Forelimb muscle (tissue), 1 donor: ENCODE measurements around the gene SLC19A2. TPM values are rescaled to one million over a fixed set of nuclear protein-coding genes. Genes with fewer than 3 reads are reported as not detected.
"Not testable (repeated sequence)": the region's sequence is repeated elsewhere in the genome, so short reads cannot be mapped to it uniquely, and the experiment has no call there.

Experiments
- DNase-seq: peaks from one replicate; pipeline ENCODE4 v3.0.0-alpha.2; 2013; ENCODE audit warnings: low read depth
- polyA plus RNA-seq: library from polyadenylated mRNA; unstranded; fragments of 120-200 nt; gene quantifications from one replicate; pipeline ENCODE4 v1.2.1, GENCODE V29; 2013; ENCODE audit not compliant: insufficient read length

The SLC19A2 gene, protein sequence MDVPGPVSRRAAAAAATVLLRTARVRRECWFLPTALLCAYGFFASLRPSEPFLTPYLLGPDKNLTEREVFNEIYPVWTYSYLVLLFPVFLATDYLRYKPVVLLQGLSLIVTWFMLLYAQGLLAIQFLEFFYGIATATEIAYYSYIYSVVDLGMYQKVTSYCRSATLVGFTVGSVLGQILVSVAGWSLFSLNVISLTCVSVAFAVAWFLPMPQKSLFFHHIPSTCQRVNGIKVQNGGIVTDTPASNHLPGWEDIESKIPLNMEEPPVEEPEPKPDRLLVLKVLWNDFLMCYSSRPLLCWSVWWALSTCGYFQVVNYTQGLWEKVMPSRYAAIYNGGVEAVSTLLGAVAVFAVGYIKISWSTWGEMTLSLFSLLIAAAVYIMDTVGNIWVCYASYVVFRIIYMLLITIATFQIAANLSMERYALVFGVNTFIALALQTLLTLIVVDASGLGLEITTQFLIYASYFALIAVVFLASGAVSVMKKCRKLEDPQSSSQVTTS
- polyA plus RNA-seq = 7.4 TPM

GRCh38 chr1:169485431-169486280 is at the start of gene SLC19A2:
Gene SLC19A2, minus strand, starts transcription at chr1:169485944. Its CDS starts 178 bp downstream, at chr1:169485766.
- peak; percentile 95 for DNase-seq

GRCh38 chr1:169534653-169535052 is 48.9 kb upstream of the SLC19A2 start:
- DNase-seq = no peak

GRCh38 chr1:169533528-169534190 is 47.9 kb upstream of the SLC19A2 start:
- DNase-seq = not testable (repeated sequence)

GRCh38 chr1:169530448-169530847 is 44.7 kb upstream of the SLC19A2 start:
- no peak for DNase-seq

- DNase-seq = no peak
Measured at GRCh38 chr1:169529068-169529642, 43.4 kb upstream of the SLC19A2 start.

DNA sequence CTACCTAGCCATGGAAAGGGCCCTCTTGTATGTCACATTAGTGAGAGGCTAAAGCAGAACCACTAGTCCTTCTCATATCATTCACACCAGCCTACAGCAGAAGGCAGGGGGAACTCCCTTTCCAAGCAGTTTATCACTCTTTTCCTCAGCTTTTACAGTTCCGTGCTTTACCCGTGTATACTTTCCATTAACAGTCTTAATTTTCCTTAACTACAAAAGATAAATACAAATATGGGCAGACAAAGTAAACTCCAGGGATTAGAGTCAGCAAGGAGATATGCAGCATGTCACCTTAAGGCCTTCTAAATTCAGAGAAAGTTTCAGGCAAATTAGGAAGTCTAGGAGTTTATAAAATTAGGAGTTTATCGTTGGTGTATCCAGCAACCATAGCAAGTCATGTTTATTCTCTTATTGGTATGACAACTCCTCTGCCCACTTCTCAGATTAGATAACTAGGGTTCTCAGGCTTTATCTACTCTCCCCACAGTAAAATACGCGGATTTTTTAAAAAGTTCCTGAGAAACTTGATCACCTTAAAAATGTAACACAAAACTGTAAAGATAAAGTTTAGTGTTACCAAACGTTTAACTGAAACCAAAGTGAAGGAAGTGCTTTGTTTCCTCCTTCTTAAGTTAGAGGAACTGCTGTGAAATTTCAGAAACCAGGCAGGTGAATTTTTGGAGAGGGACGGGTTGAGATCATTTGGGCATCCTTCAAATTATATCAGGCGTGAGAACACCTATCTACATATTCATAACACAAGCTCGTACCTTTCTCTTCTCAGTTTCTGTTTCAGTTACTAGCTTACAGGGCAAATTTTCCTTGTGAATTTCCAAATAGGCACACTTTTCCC is 42.7 kb upstream of the SLC19A2 start:
- DNase-seq = no peak

GRCh38 chr1:169527451-169528214 is 41.9 kb upstream of the SLC19A2 start:
- DNase-seq = no peak

DNA sequence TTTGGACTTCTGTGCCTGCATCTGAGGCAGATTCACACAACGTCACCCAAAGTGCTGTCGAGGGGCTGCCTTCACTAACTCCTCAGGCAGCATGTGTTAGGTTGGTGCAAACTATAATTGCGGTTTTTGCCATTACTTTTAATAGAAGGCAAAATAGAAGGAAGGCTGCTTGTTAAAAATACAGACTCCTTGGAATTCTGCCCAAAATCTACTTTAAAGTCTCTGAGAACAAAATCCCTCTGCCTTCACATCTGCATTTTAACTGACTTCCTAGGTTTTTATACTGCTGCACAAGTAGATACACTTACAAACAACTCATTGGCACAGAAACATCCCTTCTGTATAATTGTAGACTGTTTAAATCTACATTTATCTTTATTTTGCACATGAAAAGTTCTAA is 41.3 kb upstream of the SLC19A2 start:
- DNase-seq = no peak

GRCh38 chr1:169526120-169526832 is 40.5 kb upstream of the SLC19A2 start:
- DNase-seq = no peak

DNA sequence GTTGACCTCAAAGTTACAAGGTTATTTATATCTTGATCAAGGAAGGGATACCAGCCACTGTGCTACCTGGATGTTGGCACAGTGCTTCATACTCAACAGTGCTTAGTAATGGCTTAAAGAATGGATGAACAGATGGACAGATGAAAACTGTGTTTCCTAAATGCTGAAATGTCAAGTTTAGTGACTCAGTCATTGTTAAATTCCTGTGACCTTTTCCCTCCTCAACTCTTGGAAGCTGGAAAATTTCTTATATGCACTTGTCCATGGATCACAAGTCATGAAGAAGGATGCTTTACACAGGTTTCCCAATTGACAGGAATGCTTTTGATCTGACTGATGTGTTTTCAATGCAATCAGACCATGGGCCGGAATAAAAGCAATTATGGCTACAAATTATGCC is 39.6 kb upstream of the SLC19A2 start:
- DNase-seq = no peak

DNA sequence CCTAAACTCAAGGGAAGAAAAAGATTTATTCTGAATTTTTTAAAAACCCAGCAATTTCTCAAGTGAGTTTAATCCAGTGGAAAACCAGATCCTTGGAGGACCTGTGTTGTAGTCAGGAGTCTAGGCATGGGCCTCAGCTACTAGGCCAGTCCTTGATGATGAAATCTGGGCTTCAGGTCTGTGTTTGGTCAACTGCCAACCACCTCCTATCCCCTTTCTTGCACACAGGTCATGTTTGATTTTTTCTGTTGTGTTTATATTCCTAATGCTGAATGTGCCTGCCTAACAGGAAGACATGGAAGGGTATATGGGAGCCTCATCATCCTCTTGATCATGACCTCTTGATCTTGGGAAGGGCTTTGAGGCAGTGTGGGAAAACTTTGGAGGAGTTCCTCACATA is 38.2 kb upstream of the SLC19A2 start:
- no peak for DNase-seq

DNA sequence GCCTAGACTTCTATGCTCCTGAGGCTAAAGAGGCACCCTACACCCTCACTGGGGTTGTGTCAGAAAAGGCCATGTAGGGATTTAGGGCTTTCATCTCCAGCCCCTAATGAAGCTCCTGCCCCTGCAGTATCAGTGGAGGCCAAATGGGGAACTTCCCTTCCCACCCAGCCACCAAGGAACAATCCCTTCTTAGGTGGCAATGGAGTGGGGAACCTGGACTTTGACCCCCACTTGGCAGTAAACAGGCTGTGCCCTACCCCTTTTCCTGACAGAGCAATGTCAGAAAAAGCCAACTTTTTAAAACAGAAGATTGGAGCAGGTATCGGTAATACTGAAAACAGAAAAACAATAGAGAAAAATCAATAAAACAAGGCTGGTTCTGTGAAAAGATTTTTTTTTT is 35.5 kb upstream of the SLC19A2 start:
- no peak for DNase-seq

- no peak for DNase-seq
Measured at GRCh38 chr1:169517558-169518186, 31.9 kb upstream of the SLC19A2 start.

DNA sequence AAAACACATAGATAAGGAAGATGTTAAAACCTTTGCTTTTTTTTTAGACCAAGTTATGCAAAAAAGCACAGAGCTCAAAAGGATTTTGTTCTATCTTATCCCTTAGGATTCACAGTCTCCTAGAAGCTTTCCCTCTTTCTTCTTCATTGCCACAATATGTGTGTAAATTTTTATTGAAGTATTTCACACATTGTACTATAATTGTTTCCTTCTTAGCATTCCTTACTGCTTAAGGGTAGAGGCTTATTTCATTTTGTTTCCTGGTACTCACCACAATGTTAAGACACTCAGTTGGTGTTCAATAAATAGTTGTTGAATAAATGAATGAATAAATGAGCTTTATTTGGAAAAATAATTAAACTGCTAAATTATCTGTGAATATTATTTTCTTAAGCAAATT is 29.9 kb upstream of the SLC19A2 start:
- DNase-seq = no peak

DNA sequence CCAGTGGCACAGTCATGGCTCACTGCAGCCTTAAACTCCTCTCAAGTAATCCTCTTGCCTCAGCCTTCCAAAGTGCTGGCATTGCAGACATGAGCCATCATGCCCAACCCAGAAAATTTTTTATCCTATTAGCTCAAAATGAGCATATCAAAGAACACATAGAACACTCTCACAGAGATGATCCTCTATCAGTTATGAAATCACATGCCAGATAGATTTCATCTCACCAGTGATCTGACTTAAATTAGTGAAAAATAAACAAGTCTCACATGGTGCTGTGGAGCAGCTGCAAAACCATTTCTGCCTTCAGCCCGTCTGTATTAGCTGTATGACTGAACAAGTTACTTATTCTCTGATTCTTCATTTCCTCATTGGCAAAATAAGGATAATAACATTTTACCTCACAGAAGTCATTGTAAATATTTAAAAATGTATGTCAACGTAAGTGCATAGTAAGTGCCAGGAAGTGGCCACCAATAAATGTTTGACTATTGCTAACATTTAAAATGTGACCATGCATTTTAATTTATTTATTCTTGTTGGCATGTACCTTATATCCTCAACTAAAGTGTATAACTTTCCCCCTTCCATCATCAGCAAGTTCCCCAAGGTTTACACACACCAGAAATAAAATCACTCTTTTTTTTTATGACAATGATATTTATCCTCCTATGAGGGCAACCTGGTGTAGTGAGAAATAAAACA is 29.0 kb upstream of the SLC19A2 start:
- no peak for DNase-seq

DNA sequence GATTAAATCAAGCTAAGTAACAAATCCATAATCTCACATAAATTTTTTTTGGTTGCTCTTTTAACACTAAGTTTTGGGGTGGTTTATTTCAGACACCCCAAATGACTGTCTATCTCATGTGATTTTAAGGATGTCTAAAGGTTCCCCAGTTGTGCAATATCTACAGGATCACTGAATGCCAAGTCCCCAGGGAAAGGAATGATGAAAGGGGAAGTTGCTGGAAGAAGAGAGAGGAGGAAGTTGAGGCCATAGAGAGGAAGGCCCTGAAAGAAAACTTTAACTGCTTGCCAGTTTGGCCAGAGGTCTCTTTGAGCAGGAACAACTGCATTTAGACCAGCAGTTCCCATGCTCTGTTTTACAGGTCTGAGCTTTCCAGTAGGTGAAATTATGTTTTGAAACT is 27.5 kb upstream of the SLC19A2 start:
- no peak for DNase-seq

GRCh38 chr1:169511316-169512005 is 25.7 kb upstream of the SLC19A2 start:
- DNase-seq = no peak

- DNase-seq = no peak
Measured at GRCh38 chr1:169510060-169510459, 24.3 kb upstream of the SLC19A2 start.
